GM19193 (cell line): ENCODE results near the gene MYO15B.

ENCODE experiments used
- POLR2A ChIP-seq: IDR thresholded peaks from 4 replicates; pipeline ENCODE4 v1.6.1; 2011; ENCODE audit not compliant: insufficient read depth, insufficient read length; ENCODE audit errors: extremely low read depth

Gene MYO15B

GRCh38 chr17:75622771-75623273 lies 35.2 kb downstream of the MYO15B start:
- TF ChIP-seq POLR2A, result no peak

GRCh38 chr17:75623386-75623785 lies 35.8 kb downstream of the MYO15B start:
- TF ChIP-seq POLR2A, result no peak

- TF ChIP-seq POLR2A, result no peak
Observed at GRCh38 chr17:75624021-75624420, 36.4 kb downstream of the MYO15B start.

GRCh38 chr17:75624714-75625345 lies 37.2 kb downstream of the MYO15B start:
- TF ChIP-seq POLR2A, result no peak

GRCh38 chr17:75625813-75626486 lies 38.4 kb downstream of the MYO15B start:
- no peak for TF ChIP-seq POLR2A

GRCh38 chr17:75626496-75627038 lies 39.0 kb downstream of the MYO15B start:
- no peak for TF ChIP-seq POLR2A

DNA sequence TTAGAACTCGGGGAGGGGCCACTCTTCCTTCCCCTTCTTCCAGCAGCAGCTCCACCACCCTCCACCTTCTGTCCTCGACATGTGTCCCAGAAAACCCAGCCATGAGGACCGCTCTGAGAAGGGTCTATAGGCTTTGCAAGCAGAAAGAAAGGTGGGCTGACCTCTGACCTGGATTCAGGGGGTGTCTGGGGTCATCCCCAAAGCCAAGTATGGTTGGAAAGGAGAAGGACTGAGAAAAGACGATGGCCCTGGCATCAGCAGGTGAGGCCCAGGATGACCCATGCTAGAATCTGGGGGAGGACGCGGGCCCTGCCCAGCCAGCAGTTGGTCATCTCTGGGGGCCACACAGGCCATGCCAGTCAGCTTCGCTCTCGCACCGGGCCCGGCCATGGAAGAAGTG lies 39.5 kb downstream of the MYO15B start:
- TF ChIP-seq POLR2A, result no peak

GRCh38 chr17:75628425-75628824 lies 40.8 kb downstream of the MYO15B start:
- no peak for TF ChIP-seq POLR2A

DNA sequence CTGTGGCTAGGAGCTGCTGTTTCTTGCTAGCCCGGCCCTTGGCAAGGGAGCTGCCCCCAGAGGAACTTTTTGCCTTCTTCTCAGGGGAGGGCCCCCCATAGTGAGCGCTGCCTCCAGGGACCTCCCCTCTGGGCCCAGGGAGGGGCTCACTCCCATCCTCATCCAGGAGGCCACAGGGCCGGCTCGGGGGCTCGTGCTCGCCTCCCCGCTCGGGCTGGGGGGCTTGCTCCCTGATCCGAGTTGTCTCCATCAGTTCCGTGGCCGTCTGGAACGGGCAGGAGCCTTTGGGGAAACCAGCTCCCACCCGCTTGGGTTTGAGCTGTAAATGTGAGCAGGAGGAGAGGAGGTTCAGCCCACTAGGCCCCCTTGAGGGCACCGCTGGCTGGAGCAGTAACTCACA lies 41.6 kb downstream of the MYO15B start:
- TF ChIP-seq POLR2A, result no peak

- no peak for TF ChIP-seq POLR2A
Observed at GRCh38 chr17:75630071-75630917, 42.7 kb downstream of the MYO15B start.

DNA sequence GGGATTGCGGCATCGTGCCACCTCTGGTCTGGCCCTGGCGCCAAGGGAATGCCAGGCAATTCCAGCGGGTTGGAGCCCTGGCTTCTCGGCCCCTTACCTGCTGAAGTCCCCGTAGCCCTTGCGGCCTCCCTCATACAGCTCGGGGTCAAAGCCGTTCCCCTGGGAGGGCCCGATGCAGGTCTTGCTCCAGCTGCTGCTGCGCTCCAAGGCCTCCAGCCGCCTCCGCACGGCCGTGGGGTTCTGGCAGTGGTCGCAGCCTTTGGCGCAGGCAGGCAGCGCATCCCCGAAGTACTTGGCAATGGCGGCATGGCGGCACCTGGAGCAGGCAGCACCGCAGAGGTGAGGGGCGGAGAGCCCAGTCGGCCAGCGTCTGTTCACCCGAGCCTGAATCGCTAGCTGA lies 43.8 kb downstream of the MYO15B start:
- no peak for TF ChIP-seq POLR2A

DNA sequence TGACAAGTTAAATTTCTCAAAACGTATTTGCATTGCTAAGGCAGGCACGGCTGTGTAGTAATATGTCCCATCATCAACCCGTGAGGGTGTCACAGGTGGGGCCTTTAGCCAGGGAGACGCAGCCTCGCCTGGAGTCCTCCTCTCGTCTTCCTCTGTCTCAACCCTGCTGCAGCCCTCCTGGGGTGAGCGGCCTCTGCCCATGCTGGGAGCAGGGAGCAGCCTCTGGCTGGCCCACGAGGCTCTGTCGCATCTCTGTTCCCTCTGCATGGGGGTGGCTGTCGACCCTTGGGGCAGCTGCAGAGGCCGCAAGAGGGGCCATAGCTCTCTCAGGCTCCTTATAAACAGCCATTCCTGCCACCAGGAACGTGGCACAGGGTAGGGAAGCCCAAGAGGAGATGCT lies 44.8 kb downstream of the MYO15B start:
- no peak for TF ChIP-seq POLR2A

DNA sequence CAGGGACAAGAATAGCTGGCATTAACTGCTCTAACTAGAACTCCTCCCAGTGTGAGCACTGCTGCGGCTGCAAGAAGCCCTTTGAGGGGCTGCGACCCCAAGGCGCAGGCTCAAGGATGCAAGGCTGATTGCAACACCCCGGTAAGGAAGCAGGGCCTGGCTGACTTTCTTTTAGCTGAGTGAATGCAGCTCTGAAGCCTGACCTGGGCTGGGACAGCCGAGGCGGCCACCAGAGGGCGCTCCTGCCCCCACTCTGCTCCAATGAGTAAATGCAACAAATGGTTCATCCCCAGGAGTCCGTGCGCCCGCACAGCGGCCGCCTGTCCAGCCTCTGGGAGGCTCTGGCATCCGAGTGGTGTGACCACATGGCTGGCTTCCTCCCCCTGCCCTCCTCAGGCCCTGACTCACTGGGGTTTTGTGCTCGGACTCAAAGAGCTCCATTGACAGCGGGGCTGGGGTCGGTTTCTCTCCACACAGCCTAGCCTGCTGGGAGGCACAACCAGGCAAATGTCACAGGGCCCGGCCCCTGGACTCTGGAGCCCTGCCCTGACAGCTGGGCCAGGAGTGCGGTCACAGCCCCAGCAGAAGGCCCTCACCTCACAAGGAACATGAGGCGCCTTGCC lies 45.4 kb downstream of the MYO15B start, which contains the start of gene SMIM5:
Gene SMIM5 (plus strand): TSS at position 572 of the 623 bp plus-strand sequence. CDS start 6,768 bp downstream, outside the sequence.
- TF ChIP-seq POLR2A, result no peak

GRCh38 chr17:75633486-75634375 lies 46.1 kb downstream of the MYO15B start:
- no peak for TF ChIP-seq POLR2A
